ENCODE measurements around the gene RBM5. TPM values are rescaled to one million over a fixed set of nuclear protein-coding genes. Genes with fewer than 3 reads are reported as not detected.

Gene RBM5
- total RNA-seq, 1 experiment from 2014 or later = 98.5 TPM

- no peak for DNase-seq
- Histone ChIP-seq H3K9me3 (replicated peaks) (no peaks in the 10 kb centered on the region), H3K27ac (no peak overlapping the region), H3K36me3 (no peaks in the 10 kb centered on the region), H3K4me3 (peak overlapping the region; percentile 66; the same call in 1 of the 2 replicates), H3K4me1 (peaks cover 22% of the 10 kb centered on the region; the same call in 1 of the 2 replicates), H3K27me3 (peaks cover 14% of the 10 kb centered on the region)
Measured at GRCh38 chr3:50156549-50157493, 68.1 kb downstream of the RBM5 start.

DNA sequence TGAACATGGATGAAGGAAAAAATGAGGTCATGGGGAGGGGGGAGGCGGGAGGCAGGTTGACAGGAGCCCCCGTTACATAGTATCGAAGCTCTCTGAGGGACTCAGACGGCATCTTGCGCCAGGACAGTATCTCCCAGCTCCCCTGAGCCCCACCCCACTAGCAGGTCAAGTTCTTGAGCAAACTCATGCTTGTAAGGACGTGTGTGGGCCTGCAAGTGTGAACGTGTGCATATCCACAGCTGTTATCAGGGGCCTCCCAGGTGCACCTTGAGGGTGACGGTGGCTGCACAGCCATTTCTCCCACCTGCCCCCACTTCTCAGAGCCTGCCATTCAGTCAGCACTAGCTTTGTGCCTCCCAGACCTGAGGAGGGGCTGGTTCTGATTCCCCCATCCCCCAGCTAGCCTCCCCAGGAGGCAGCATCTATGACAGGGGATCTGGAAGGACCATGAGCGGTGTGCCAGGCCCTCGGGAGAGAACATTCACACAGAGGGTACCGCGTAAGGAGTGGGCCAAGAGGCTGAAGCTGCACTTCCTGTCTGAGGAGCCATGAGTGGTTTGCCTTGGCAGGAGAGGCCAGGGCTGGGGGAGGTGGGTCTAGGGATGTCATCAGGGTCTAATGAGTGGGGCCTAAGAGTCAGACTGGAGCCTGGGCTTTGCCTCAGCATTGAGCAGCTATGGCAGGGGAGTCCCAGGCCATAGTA lies 69.3 kb downstream of the RBM5 start:
- Histone ChIP-seq H3K27me3 (peaks cover 14% of the 10 kb centered on the region), H3K4me3 (no peak overlapping the region), H3K36me3 (no peaks in the 10 kb centered on the region), H3K9me3 (replicated peaks) (no peaks in the 10 kb centered on the region), H3K27ac (no peak overlapping the region; the same call in 1 of the 2 replicates), H3K4me1 (peaks cover 22% of the 10 kb centered on the region; the same call in 1 of the 2 replicates)
- peak; percentile 27 to 46 for DNase-seq

DNA sequence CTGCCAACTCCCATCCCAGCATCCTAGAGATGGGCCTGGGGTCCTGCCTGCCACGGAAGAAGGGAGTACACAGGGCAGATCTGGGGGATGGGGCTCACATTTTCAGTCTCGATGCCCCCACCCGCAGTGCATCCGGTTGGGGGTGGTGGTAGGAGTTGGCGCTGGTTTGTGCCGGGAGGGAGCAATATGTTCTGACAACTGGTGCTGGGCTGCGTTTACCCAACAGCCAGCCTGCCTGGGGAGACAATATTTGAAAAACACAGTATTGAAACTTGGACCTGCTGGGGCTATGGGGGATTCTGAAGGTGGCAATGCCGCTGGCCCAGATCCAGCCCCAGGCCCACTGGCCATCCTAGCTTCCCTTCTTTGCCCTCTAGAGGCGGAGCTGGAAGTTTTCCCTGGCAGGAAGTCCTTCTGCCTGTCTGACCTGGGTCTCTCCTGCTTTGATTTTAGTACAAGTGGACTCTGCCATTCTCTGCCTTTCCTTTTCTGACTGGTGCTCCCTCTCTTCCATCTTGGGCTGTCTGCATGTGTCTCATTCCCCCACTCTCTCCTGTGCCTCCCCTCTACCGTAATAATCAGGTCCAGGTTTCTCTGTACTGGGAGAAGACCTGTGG lies 69.9 kb downstream of the RBM5 start:
- Histone ChIP-seq H3K36me3 (no peaks in the 10 kb centered on the region), H3K4me3 (no peak overlapping the region), H3K4me1 (peaks cover 22% of the 10 kb centered on the region; the same call in 1 of the 2 replicates), H3K27ac (no peak overlapping the region), H3K9me3 (replicated peaks) (no peaks in the 10 kb centered on the region), H3K27me3 (peaks cover 14% of the 10 kb centered on the region)
- no peak for DNase-seq

DNA sequence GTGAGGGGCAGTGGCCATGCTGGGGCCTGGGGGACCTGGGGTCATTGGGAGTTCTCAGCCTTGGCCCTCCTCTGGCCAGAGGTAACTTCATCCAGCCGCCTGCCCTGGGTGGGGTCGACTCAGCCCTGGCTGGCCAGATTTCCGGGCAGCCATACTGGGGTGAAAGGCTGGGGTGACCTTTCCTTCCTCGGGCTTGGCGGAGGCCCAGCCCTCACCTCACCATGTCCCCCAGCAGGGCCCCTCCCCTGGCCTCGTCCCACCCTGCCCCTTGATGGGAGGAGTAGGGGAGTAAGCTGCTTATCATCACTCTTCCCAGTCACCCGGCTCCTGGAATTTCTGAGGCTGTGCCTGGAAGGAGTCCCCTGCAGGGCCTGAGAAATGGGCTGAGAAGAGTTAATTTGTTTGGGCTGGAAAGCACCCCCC lies 71.9 kb downstream of the RBM5 start:
- Histone ChIP-seq H3K4me3 (no peak overlapping the region), H3K27me3 (peaks cover 13% of the 10 kb centered on the region)

DNA sequence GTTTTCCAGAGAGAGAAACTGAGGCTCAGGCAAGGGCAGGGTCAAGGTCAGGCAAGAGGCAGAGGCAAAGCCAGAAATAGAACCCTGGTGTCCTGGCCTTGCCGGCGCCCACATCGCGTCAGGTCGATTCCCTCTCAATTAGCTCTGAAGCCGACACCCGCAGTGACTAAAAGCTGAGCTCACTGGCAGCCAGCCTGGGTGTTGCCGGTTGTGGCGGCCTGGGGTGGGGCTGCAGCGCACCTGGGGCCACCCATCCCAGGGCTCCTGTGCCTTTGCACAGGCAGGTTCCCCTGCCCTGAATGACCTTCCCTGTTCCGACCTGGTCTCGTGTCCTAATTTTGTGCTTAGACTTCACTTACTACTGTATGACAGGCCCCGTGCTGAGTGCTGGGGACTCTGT lies 72.6 kb downstream of the RBM5 start:
- no peak overlapping the region for H3K4me3 ChIP-seq
- H3K27ac ChIP-seq = no peak overlapping the region
- H3K4me1 ChIP-seq = peaks cover 16% of the 10 kb centered on the region; the same call in 1 of the 2 replicates
- H3K27me3 ChIP-seq = peaks cover 5% of the 10 kb centered on the region
- no peaks in the 10 kb centered on the region for H3K9me3 ChIP-seq (replicated peaks)
- no peaks in the 10 kb centered on the region for H3K36me3 ChIP-seq
- no peak for DNase-seq

More for the DNA sequence above, 71.9 kb downstream of the RBM5 start:
- no peaks in the 10 kb centered on the region for H3K9me3 ChIP-seq (replicated peaks)
- H3K4me1 ChIP-seq = peaks cover 22% of the 10 kb centered on the region; the same call in 1 of the 2 replicates
- no peak for DNase-seq
- no peaks in the 10 kb centered on the region for H3K36me3 ChIP-seq
- no peak overlapping the region for H3K27ac ChIP-seq

DNA sequence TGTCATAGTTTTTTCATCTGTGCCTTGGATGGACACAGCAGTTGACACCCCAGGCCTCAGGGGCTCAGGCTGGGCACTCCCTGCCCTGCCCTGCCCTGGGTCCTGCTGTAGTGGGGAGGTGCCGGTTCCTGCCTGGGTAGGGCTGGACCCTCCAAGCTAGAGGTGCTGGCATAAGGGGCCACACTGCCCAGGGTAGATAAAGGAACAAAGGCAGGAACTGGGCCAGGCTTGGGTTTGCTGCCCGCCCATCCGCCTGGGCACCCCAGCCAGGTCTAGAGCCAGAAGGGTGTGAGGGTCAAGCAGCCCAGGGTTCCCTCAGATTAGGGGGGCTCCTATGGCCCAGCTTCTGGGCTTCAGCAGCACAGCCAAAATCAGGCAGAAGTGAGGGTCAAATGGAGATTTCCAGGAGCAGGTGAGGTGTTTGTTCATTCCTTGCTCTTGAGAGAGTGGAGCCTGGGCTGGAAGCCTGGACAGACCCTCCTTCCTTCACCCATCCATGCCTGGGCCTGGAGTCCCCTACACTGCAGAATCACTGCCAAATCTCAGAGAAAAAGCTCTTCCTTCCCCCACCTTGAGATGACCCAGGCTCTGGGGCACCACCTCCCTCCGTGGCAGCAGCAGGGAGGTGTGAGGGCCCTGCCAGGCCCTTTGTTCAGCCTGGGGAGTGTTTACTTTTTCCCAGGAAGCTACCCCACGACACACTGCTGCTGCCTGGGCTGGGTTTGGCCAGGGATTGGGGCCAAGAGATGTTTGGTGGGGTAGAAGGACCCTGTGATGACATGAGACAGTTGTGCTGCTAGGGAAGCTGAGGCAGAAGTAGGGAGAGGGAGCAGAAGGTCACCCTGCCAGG lies 73.5 kb downstream of the RBM5 start:
- no peak overlapping the region for H3K27ac ChIP-seq
- no peaks in the 10 kb centered on the region for H3K9me3 ChIP-seq (replicated peaks)
- H3K36me3 ChIP-seq = no peaks in the 10 kb centered on the region
- DNase-seq = no peak
- no peaks in the 10 kb centered on the region for H3K27me3 ChIP-seq
- peaks cover 12% of the 10 kb centered on the region; the same call in 1 of the 2 replicates for H3K4me1 ChIP-seq
- no peak overlapping the region for H3K4me3 ChIP-seq

DNA sequence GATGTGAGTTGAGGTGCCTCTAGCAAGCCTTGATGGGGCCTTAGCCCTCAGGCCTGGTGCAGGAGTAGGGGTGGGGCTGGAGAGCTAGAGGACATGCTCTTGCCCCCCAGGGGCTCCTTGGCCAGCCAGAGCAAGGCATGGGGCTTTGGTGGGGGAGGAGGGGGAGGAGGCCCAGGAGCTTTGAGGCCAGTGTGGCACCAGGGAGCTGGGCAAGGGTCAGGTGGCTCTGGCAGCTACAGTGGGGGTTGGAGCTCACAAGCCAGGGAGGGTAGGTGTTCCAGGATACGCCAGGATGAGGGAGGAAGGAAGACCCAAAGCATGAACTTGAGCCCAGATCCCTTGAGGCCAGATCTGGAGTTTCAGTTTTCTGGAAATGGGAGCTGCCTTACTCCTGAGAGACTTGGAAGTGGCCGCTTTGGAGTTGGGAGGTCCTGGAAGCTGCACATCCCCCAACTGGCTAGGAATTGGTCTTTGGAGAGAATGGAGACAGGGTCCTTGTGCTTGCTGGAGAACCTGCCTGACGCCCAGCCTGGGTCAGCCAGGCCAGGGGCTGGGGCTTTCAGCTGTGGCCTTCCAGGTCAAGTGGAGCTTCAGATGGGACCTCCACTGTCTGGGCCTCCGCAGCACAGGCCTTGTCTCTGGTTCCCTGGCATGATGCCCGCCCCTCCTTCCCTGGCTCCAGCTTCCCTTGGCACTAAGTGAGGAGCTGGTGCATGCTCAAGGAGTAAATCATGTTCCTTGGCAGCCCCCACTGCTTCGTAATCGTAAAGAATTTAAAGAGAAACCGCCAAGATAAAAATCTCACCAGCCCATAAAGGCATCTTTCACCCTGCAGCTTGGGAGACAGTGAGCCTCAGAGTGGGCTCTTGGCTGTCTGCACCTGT lies 75.1 kb downstream of the RBM5 start:
- H3K4me1 ChIP-seq = peaks cover 14% of the 10 kb centered on the region; the same call in 1 of the 2 replicates
- H3K36me3 ChIP-seq = no peaks in the 10 kb centered on the region
- no peaks in the 10 kb centered on the region for H3K27me3 ChIP-seq
- DNase-seq = no peak
- no peak overlapping the region for H3K27ac ChIP-seq
- no peak overlapping the region for H3K4me3 ChIP-seq
- H3K9me3 ChIP-seq (replicated peaks) = no peaks in the 10 kb centered on the region

DNA sequence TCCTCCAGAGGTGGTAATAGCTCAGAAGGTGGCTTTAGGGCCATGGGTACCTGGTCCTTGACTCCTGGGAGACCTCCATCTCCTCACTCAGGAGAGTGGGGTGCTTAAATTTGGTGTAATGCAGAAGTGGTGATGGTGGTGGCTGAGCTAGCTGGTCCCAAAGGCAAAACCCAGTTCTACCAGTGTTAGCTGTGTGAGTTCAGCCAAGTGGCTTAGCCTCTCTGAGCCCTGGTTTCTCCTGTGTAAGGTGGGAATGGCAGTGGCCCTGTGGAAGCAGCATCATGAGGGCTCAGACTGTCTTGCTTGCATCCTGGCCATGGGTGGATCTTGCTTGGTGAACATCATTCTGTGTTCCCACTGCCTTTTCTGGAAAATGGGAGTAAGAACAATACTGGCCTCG lies 75.8 kb downstream of the RBM5 start:
- H3K9me3 ChIP-seq (replicated peaks) = no peaks in the 10 kb centered on the region
- H3K27me3 ChIP-seq = no peaks in the 10 kb centered on the region
- H3K36me3 ChIP-seq = no peaks in the 10 kb centered on the region
- no peak overlapping the region for H3K4me3 ChIP-seq
- no peak overlapping the region for H3K27ac ChIP-seq
- peaks cover 14% of the 10 kb centered on the region; the same call in 1 of the 2 replicates for H3K4me1 ChIP-seq
- DNase-seq = no peak

DNA sequence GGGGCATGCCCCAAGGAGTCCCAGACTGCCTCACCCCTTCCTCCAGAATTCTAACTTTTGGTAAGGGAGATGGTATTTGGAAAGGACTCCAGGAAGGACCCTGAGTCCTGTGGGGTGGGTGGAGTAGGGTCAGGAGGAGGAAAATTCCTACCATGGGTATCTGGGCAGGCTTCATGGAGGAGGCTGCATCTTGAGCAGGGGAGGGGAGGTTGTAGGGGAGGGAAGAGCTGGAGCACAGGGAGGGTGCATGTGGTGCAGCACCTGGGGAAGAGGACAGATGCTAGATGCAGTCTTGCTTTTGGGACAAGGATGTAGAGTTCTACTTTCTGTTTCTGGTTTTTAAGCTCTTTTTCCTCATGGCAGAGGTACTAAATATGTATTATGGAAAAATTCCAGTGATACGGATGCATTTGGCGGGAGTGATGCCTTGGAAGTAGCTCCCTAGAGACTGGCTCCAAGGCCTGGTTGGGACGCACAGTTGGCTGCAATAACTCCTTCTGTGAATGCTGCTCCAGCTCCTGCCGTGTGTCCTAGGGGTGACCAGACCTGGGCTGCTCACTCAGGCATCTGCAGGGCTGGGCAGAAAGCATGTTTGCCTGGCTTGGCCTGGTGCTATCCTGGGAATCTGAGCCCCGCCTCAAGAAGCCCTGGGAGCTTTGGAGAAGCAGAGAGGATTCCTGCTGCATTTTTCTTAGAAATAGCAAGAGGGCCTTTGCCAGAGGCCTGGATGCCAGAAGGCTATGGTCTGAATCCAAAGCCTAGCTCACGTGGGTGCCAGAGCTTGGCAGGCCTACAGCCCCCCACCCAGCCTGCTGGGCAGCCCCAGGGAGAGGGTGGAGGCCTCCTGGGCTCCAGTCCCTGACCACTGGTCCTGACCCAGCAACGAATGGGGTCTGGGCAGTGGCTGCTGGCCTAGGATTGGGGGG lies 76.5 kb downstream of the RBM5 start:
- Histone ChIP-seq H3K36me3 (no peaks in the 10 kb centered on the region), H3K27ac (no peak overlapping the region), H3K9me3 (replicated peaks) (no peaks in the 10 kb centered on the region), H3K27me3 (no peaks in the 10 kb centered on the region), H3K4me1 (peaks cover 14% of the 10 kb centered on the region; the same call in 1 of the 2 replicates), H3K4me3 (no peak overlapping the region)
- no peak for DNase-seq

GRCh38 chr3:50165910-50166538 lies 77.3 kb downstream of the RBM5 start:
- no peaks in the 10 kb centered on the region for H3K9me3 ChIP-seq (replicated peaks)
- no peak overlapping the region for H3K4me3 ChIP-seq
- no peak overlapping the region for H3K27ac ChIP-seq
- no peaks in the 10 kb centered on the region for H3K36me3 ChIP-seq
- peaks cover 22% of the 10 kb centered on the region for H3K4me1 ChIP-seq
- no peaks in the 10 kb centered on the region for H3K27me3 ChIP-seq
- DNase-seq = no peak

GRCh38 chr3:50166620-50167019 lies 77.9 kb downstream of the RBM5 start:
- Histone ChIP-seq H3K27me3 (no peaks in the 10 kb centered on the region), H3K27ac (no peak overlapping the region), H3K9me3 (replicated peaks) (no peaks in the 10 kb centered on the region), H3K36me3 (no peaks in the 10 kb centered on the region), H3K4me3 (no peak overlapping the region), H3K4me1 (peaks cover 28% of the 10 kb centered on the region)
- DNase-seq = no peak
